ENCODE measurements around the gene ZNF568. TPM values are rescaled to one million over a fixed set of nuclear protein-coding genes. Genes with fewer than 3 reads are reported as not detected.

Gene ZNF568
- total and polyA plus RNA-seq, 9 of the 15 experiments (the other 6 are each of a cell fraction or from before 2014, with no cell fraction given): 0.04 to 0.36 (median 0.07) TPM; not detected in 1

- TF ChIP-seq TRIM25 (IDR thresholded peaks at IDR 0.05; ENCODE audit: borderline replicate concordance) (no peak), RNF2 (IDR thresholded peaks at IDR 0.05) (no peak), MYC (IDR thresholded peaks at IDR 0.05; ENCODE audit: low read depth, low read length) (no peak), MYC (CRISPR knock-in tag; IDR thresholded peaks at IDR 0.05; ENCODE audit: borderline replicate concordance, low read depth) (no peak)
These were observed 859 bp downstream of the ZNF568 start (continued) for GRCh38 chr19:36916991-36917390.

GRCh38 chr19:36918090-36918489 is 2.0 kb downstream of the ZNF568 start:
- Histone ChIP-seq H3K27me3 (ENCODE audit: control insufficient read depth in 2 of 2, insufficient read depth in 2 of 2, low read length in 2 of 2) (no peaks in the 10 kb centered on the region), H3K36me3 (ENCODE audit: control insufficient read depth, insufficient read depth, low read length) (no peaks in the 10 kb centered on the region), H3K4me3 (no peak overlapping the region), H4K20me1 (replicated peaks; ENCODE audit: control insufficient read depth, insufficient read depth, low read length) (no peaks in the 10 kb centered on the region), H3K9me1 (ENCODE audit: control insufficient read depth, insufficient read depth, low read length) (no peaks in the 10 kb centered on the region), H3K4me1 (replicated peaks in 1 of 2; ENCODE audit: control insufficient read depth in 2 of 2, insufficient read depth in 2 of 2, low read length in 2 of 2) (no peaks in the 10 kb centered on the region; a peak in 1 of 5 replicates), H3K27ac (ENCODE audit: extremely low read depth, low read depth, low read length) (no peak overlapping the region), H3K9ac (ENCODE audit: insufficient read depth in 1 of 2, low read depth in 2 of 2, low read length in 2 of 2) (no peak overlapping the region), H3K9me3 (replicated peaks; ENCODE audit: control insufficient read depth, insufficient read depth, low read depth, low read length) (peaks cover 3% of the 10 kb centered on the region; the same call in 1 of the 2 replicates), H3K79me2 (ENCODE audit: control insufficient read depth, insufficient read depth, low read length) (no peaks in the 10 kb centered on the region), H3K4me2 (ENCODE audit: insufficient read depth, low read length) (no peak overlapping the region), H2AFZ (ENCODE audit: low read depth, low read length) (no peak overlapping the region)
- ChIA-PET CTCF (ENCODE audit: low intra/inter-chr PET ratio) (no interaction called here), POLR2A (no interaction called here)
- in situ Hi-C loops (cut with MboI) (no loop called here), intact Hi-C loops (cut with micrococcal nuclease) (no loop called here)
- FAIRE-seq (no peak), DNase-seq (ENCODE audit: extremely low read depth in 1 of 4, low spot score in 3 of 4) (no peak), ATAC-seq (no peak)
- 2% methylated on average over 9 of the region's 9 CpGs for WGBS (ENCODE audit: insufficient coverage, low coverage, missing lambda C conversion rate)
- TF ChIP-seq EWSR1 (IDR thresholded peaks at IDR 0.05; ENCODE audit: borderline replicate concordance, low read depth, partially characterized antibody) (no peak), MCM3 (IDR thresholded peaks at IDR 0.05) (no peak), E2F8 (IDR thresholded peaks at IDR 0.05; ENCODE audit: low read depth, partially characterized antibody) (no peak)
- no TSS peak for BruUV-seq (replicated peaks)

Data from K562 (cell line).